GM18951 (cell line): ENCODE measurements around the gene ASCC3.
"Not testable (repeated sequence)": the region's sequence is repeated elsewhere in the genome, so short reads cannot be mapped to it uniquely, and the experiment has no call there.

ENCODE experiments used
- POLR2A ChIP-seq: IDR thresholded peaks from 4 replicates; pipeline ENCODE4 v1.6.1; 2011; ENCODE audit warnings: mild to moderate bottlenecking; ENCODE audit not compliant: insufficient read length, insufficient read depth; ENCODE audit errors: extremely low read depth
- in situ Hi-C: fragments of 300-500 bp; cut with MboI; formaldehyde crosslinking; loops from one replicate; pipeline ENCODE4 v1.12.0; 2022; ENCODE audit warnings: low sequenced_read_pairs, mixed read lengths, inconsistent platforms; ENCODE audit not compliant: unreplicated experiment

ASCC3 gene

DNA sequence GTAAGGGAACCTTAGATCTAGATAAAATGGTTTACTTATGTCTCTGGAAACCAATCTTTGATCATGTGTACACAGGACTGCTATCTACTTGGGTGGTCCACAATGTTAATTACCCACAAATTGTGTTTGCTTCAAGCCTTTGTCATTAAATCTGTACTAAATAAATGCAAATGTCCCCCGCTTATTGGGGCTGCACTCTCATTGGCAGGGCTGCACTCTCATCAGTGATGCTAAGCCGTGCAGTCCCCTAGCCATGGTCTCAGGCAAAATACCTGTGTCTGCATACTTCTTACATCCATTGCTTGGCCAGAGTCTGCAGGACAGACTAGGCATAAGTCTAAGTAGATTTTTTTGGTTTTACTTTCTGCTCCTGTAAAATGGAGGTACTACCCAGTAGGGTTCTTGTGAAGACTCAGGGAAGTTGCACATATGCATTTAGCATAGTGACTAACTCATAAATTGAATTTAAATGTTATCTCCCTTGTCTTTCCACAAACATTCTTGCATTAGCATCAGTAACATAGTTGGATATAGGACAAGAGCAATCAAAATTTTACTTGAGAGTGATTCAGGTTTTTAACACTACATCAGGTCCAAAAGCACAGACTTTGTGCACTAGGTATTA lies 117.4 kb downstream of the ASCC3 start:
- no peak for TF ChIP-seq POLR2A
- in situ Hi-C loops = no loop called here

DNA sequence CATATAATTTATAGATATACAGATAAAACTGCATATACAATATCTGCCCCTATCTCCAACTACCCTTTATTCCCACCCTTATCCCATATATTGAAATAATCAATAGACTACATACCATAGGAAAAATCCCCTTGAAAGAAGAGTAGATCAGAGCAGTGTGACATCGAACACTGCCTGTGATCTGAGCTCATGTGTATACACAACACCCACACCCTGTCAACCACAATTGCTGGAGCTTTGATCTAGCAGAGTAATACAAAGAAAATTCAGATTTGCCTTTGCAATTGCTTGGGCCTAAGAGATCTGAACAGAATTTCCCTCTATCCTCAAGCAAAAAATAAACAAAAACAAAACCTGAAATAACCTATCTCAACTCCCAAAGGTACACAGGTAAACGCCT lies 119.3 kb downstream of the ASCC3 start:
- in situ Hi-C loops = no loop called here
- no peak for TF ChIP-seq POLR2A

GRCh38 chr6:100758386-100758785 lies 122.7 kb downstream of the ASCC3 start:
- in situ Hi-C loops = not testable (repeated sequence)

GRCh38 chr6:100753421-100753820 lies 127.7 kb downstream of the ASCC3 start:
- in situ Hi-C loops = no loop called here

DNA sequence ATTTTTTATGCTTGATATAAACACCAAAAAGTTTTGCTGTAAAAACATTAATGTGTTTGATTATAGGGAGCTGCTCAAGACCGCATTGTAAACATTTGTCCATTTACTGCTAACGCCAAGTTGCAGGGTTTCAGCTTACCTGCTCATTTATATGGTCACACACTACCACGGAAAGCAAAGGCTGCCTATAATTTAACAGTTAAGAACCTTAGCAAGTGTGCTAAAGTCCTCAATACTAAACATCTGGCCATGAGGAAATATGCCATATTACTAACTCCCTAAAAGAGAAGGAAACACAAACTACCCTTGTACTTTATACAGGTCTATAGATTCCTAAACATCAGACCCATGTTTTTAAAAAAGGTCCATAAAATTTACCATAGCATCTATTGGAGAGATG lies 129.5 kb downstream of the ASCC3 start:
- in situ Hi-C loops = no loop called here

More at GRCh38 chr6:100753421-100753820, 127.7 kb downstream of the ASCC3 start:
- no peak for TF ChIP-seq POLR2A

DNA sequence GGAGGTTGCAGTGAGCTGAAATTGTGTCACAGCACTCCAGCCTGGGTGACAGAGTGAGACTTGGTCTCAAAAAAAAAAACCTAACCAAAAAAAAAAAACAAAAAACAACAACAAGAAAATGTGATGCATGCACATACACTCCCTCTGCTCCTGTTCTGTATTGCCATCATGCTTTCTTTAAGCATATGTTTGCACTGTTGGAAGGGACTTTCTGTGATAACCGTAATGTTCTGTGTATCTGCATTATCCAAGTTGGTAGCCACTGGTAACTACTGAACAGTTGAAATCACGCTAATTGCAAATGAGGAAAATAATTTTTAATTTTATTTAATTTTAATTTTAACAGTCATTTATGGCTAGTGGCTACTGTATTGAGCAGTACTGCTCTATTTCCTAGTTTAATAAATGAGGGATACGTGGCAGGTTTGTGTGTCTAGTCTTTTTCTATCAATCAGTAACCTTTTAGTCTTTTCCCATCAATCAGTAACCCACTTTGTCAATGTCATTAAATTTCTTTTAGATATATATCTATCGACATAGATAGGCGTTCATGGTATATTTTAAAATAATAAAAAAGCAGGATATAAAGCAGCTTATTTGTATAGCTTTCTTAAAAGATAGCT lies 135.6 kb downstream of the ASCC3 start:
- no peak for TF ChIP-seq POLR2A
- in situ Hi-C loops = no loop called here

More for the DNA sequence above, 129.5 kb downstream of the ASCC3 start:
- no peak for TF ChIP-seq POLR2A

DNA sequence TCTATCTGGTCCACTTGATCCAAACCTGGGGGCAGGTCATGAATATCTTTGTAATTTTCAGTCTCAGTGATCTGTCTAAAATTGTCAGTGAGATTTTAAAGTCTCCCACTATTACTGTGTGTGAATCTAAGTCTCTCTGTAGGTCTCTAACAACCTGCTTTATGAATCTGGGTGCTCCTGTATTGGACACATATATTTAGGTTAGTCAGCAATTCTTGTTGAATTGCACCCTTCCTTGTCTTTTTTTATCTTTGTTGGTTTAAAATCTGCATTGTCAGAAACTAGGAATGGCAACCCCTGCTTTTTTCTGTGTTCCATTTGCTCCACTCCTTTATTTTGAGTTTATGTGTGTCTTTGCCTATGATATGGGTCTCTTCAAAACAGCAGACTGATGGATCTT lies 140.7 kb downstream of the ASCC3 start:
- in situ Hi-C loops = no loop called here
- no peak for TF ChIP-seq POLR2A

GRCh38 chr6:100737720-100738119 lies 143.4 kb downstream of the ASCC3 start:
- in situ Hi-C loops = not testable (repeated sequence)

- in situ Hi-C loops = no loop called here
- no peak for TF ChIP-seq POLR2A
Measured at GRCh38 chr6:100731411-100731810, 149.7 kb downstream of the ASCC3 start.

DNA sequence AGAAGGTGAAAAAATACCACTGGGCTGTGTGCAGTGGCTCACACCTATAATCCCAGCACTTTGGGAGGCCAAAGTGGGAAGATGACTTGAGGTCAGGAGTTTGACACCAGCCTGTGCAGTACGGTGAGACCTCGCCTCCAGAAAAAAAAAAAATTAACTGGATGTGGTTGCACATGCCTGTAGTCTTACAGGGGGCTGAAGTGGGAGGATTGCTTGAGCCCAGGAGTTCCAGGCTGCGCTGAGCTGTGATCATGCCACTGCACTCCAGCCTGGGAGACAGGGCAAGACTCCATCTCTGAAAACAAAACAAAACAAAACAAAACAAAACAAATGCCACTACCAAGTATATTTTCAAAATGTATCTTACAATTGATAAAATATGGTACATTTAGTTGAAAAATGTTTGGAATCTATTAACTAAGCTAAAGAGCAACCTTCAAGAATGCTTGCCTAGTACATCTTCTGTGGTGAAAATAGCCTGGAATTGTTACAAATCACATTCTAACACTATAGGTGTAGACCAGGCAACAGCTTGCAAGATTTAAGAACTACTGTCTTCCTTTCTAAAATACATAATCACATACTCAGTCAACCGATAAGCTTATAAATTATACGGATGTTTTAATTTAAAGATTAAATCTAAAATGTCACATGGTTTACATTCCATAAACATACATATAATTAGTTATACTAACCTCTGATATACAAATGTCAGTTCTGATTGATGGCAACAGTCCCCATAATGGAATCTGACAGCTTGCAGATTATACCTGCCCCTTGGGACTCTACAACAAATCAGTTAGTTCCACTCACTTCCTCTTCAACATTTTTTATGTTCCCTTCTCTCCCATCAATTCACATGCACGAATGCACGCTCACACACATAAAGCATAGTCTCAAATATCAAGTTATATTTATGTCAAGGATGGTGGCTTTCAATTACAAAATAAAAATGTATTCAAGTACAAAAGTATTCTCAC lies 150.8 kb downstream of the ASCC3 start:
- in situ Hi-C loops = no loop called here
- TF ChIP-seq POLR2A = no peak

DNA sequence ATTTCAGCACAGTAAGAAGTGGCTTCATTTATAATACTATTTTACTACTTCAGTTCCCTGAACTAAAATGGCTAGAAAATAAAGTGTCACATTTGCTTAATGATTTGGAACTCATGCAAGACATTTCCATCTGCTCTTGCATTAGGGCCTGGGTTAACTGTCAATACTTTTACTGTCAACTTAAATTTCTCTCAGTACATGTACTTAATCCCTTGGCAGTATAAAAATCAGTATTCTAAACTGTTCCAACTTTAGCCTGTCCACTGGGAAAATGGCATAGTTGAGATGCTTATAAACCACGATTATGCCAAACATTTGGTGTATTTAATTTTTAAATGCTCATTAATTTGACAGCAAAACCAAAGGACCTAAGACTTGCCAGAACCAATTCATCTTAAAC lies 154.5 kb downstream of the ASCC3 start:
- in situ Hi-C loops = no loop called here
- TF ChIP-seq POLR2A = no peak

DNA sequence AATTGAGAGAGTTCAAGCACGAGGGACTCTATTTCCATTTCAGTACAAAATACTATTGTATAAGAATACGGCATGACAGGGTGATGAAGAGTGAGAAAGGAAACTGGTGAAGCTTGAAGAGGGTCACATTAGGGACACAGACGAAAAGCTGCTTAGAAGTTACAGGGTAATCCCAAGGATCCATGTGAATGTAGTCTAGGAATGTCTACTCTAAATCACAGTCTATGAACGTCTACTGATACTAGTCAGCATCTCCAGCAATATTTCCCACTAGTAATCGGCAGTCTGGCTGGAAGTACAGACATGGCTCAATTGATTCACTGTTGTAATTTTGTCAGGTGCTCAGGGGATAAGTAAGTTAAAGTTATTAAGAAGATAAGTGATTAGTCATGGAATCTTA lies 156.4 kb downstream of the ASCC3 start:
- in situ Hi-C loops = no loop called here

GRCh38 chr6:100724222-100724621 lies 156.9 kb downstream of the ASCC3 start:
- TF ChIP-seq POLR2A = no peak
- in situ Hi-C loops = no loop called here

More for the DNA sequence above, 156.4 kb downstream of the ASCC3 start:
- no peak for TF ChIP-seq POLR2A

DNA sequence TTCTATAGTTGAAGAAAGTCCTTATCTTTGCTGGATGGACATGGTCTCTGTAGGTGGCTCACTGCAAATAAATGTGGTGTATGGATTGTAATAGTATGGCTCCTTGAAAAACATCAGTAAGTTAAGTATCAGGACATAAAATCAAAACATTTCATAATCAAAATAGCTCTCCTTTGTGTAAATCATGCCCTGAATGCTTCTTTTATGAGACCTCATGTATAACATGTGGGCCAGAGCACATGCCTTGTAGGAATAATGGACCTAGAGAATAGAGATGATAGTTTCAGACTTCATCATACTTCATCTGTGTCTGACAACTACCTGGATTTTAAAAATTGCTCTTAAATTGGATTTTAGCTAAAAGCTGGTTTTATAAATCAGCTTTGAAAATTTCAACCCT lies 159.9 kb downstream of the ASCC3 start:
- TF ChIP-seq POLR2A = no peak
- in situ Hi-C loops = no loop called here
